Measurements from ENCODE around the gene HSD17B11.
A peak's percentile ranks its signal among the peaks of the same experiment; 100 is the strongest.
"Not testable (repeated sequence)": the region's sequence is repeated elsewhere in the genome, so short reads cannot be mapped to it uniquely, and the experiment has no call there.

Gene HSD17B11

DNA sequence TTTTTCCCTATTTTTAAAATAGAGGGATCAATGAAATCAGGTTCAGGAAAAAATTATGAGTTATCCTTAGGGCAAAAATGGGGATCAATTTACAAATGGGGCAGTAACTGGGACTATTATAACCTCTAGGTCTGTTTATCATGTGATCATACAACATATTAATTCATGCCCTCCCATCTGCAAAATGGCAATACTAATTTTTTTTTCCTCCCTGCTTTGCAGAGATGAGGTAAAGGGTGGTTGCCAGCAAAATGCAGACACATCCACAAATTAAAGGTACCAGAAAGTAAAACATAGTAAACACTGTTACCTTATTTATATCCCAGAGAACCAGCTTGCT, 467 bp downstream of the HSD17B11 start:
- TF ChIP-seq, protein P1, sequence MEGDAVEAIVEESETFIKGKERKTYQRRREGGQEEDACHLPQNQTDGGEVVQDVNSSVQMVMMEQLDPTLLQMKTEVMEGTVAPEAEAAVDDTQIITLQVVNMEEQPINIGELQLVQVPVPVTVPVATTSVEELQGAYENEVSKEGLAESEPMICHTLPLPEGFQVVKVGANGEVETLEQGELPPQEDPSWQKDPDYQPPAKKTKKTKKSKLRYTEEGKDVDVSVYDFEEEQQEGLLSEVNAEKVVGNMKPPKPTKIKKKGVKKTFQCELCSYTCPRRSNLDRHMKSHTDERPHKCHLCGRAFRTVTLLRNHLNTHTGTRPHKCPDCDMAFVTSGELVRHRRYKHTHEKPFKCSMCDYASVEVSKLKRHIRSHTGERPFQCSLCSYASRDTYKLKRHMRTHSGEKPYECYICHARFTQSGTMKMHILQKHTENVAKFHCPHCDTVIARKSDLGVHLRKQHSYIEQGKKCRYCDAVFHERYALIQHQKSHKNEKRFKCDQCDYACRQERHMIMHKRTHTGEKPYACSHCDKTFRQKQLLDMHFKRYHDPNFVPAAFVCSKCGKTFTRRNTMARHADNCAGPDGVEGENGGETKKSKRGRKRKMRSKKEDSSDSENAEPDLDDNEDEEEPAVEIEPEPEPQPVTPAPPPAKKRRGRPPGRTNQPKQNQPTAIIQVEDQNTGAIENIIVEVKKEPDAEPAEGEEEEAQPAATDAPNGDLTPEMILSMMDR (IDR thresholded peaks at IDR 0.05; ENCODE audit: borderline replicate concordance, control extremely low read depth, extremely low read depth, insufficient read depth, missing control alignments) = no peak
- DNase-seq (ENCODE audit: low spot score) = peak; percentile 42
- in situ Hi-C loops (cut with MboI; ENCODE audit: low sequenced_read_pairs, unreplicated experiment) = no loop called here

DNA sequence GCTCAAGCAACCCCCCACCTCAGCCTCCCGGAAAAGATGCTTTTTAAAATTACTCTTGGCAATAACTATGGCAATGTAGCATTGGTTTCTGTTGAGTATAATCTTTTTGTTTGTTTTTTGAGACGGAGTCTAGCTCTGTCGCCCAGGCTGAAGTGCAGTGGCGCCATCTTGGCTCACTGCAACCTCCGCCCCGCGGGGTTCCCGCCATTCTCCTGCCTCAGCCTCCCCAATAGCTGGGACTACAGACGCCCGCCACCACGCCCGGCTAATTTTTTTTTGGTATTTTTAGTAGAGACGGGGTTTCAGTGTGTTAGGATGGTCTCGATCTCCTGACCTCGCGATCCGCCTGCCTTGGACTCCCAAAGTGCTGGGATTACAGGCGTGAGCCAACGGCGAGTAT, 933 bp downstream of the HSD17B11 start:
- in situ Hi-C loops (cut with MboI; ENCODE audit: low sequenced_read_pairs, unreplicated experiment); DNase-seq (ENCODE audit: low spot score): not testable (repeated sequence)

DNA sequence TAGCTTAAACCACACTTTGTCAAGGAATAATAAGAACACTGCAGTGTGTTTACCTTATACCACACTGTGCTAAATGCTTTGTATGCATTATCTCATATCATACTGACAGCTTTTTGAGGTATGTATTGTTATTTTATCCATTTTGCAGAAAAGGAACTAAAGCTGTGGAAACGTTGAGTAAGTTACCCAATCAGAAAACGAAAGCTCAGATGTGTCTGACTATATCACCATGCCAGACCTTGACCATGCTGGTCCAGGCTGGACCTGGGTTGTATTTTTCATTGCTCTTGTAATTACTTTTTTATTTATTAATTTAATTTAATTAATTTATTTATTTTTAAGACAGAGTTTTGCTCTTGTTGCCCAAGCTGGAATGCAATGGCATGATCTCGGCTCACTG, 2.1 kb downstream of the HSD17B11 start:
- DNase-seq (ENCODE audit: low spot score) = no peak
- in situ Hi-C loops (cut with MboI; ENCODE audit: low sequenced_read_pairs, unreplicated experiment) = no loop called here
- TF ChIP-seq, protein P1 (IDR thresholded peaks at IDR 0.05; ENCODE audit: borderline replicate concordance, control extremely low read depth, extremely low read depth, insufficient read depth, missing control alignments) = no peak

DNA sequence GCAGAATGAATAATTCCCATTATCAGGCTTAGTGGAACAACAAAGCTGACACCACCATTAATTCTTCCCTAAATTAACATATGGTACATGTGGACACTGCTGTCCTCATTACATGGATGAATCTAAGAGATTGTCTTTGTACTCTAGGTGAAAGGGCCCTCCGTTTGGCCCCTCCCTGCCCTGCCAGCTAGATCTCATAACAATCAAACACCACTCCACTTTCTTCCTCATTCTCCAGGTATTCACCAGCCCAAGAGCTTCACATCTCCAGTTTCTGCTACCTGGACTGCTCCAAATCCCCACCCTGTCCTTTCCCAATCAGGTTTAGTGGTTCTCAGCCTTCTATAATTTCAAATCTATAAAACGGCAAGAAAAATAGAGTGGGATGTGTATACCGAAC, 3.8 kb downstream of the HSD17B11 start:
- TF ChIP-seq, protein P1 (IDR thresholded peaks at IDR 0.05; ENCODE audit: borderline replicate concordance, control extremely low read depth, extremely low read depth, insufficient read depth, missing control alignments) = no peak
- in situ Hi-C loops (cut with MboI; ENCODE audit: low sequenced_read_pairs, unreplicated experiment) = no loop called here

DNA sequence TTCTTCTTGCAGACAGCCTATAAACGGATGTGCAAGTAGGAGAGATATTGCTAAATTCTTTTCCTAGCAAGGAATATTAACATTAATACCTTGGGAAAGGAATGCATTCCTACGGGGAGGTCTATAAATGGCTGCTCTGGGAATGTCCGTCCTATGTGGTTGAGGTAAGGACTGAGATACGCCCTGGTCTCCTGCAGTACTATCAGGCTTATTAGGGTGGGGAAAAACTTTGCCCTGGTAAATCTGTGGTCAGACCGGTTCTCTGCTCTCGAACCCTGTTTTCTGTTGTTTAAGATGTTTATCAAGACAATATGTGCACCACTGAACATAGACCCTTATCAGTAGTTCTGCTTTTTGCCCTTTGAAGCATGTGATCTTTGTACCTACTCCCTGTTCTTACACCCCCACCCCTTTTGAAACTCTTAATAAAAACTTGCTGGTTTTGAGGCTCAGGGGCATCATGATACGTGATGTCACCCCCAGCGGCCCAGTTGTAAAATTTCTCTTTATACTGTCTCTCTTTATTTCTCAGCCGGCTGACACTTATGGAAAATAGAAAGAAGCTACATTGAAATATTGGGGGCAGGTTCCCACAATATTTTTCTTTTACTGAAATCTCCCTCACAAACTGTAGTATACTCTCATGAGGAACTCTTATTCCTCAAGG, 6.4 kb downstream of the HSD17B11 start:
- in situ Hi-C loops (cut with MboI; ENCODE audit: low sequenced_read_pairs, unreplicated experiment) = not testable (repeated sequence)

More for the DNA sequence above, 3.8 kb downstream of the HSD17B11 start:
- DNase-seq (ENCODE audit: low spot score) = no peak

DNA sequence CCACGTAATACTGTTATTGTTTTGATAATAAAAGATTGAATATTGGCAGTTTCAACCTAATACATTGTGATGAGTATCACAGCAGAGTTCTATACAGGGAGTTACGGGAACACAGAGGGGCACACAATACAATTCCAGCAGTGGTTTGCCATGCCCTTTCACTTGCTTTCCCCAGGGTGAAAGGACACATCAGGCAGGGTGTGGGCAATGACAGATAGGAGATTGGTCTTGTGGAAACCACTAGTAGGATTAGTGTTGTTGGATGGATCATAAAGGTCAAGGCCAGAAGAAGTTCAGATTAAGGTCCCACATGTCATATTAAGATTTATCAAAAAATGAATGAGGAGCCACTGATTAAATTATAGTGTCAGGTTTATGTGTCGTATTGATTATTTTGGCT, 8.1 kb downstream of the HSD17B11 start:
- TF ChIP-seq, protein P1 (IDR thresholded peaks at IDR 0.05; ENCODE audit: borderline replicate concordance, control extremely low read depth, extremely low read depth, insufficient read depth, missing control alignments) = no peak
- no peak for DNase-seq (ENCODE audit: low spot score)
- in situ Hi-C loops (cut with MboI; ENCODE audit: low sequenced_read_pairs, unreplicated experiment) = no loop called here

More for the DNA sequence above, 6.4 kb downstream of the HSD17B11 start:
- DNase-seq (ENCODE audit: low spot score) = not testable (repeated sequence)

DNA sequence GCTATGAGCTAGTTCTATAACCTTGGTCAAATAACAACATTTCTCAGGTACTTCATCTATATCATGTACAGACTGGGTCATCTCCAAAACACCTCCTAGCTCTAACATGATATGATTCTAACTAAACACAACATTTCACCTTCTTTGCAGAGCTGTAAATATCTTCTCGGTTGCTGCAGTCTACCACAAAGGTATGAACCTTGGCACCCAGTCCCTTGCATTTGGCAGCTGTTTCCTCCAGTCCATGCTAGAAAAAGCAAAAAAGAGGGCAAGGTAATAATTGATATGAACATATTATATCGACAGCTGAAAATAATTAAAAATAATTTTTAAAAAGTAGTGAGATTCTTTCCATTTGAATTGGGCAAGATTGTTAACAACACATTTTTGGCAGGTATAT, 8.9 kb downstream of the HSD17B11 start:
- no peak for DNase-seq (ENCODE audit: low spot score)
- in situ Hi-C loops (cut with MboI; ENCODE audit: low sequenced_read_pairs, unreplicated experiment) = no loop called here
- TF ChIP-seq, protein P1 (IDR thresholded peaks at IDR 0.05; ENCODE audit: borderline replicate concordance, control extremely low read depth, extremely low read depth, insufficient read depth, missing control alignments) = no peak

DNA sequence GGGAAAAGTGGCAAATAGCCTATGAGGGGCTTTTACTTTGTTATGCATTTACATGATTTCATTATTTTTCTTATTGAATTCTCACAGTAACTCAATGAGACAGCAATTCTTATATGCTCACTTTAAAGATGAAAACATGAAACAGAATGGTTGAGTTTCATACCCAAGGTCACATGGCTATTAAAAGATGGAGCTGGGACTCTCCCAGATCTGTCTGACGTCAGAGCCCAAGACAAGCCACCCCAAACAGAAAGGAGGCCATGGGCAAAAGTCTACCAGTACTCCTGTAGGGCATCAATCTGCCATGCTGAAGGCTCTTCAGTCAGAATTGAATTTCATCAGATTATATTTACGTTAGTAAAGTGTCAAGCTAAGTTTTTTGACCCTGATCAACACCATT, 13.2 kb downstream of the HSD17B11 start:
- in situ Hi-C loops (cut with MboI; ENCODE audit: low sequenced_read_pairs, unreplicated experiment) = loop anchor here (10.0 kb wide), 1 partner anchor 87 kb away; no protein-coding TSS in a partner anchor
- no peak for DNase-seq (ENCODE audit: low spot score)
- TF ChIP-seq, protein P1 (IDR thresholded peaks at IDR 0.05; ENCODE audit: borderline replicate concordance, control extremely low read depth, extremely low read depth, insufficient read depth, missing control alignments) = no peak
